ACC112 (cell line): ENCODE results near the gene R3HCC1L.

ENCODE experiments used
- H2AFZ ChIP-seq: fragments of 200-600 bp; sonication (generic); one replicate; pipeline ENCODE4 v1.6.0; 2017; ENCODE audit warnings: antibody characterized with exemption, low read length; ENCODE audit not compliant: unreplicated experiment
- H3K27ac ChIP-seq: fragments of 200-600 bp; sonication (generic); 2 replicates; pipeline ENCODE4 v1.5.1; 2014; ENCODE audit warnings: low read depth, mild to moderate bottlenecking, antibody characterized with exemption, low read length, moderate library complexity
- H3K27me3 ChIP-seq: fragments of 200-600 bp; sonication (generic); 2 replicates; pipeline ENCODE4 v1.6.1; 2014; ENCODE audit warnings: mild to moderate bottlenecking, antibody characterized with exemption, low read length, moderate library complexity, mixed read lengths; ENCODE audit not compliant: insufficient read depth
- H3K36me3 ChIP-seq: fragments of 200-600 bp; sonication (generic); 2 replicates; pipeline ENCODE4 v1.6.1; 2016; ENCODE audit warnings: mild to moderate bottlenecking, antibody characterized with exemption, low read length, moderate library complexity, mixed read lengths; ENCODE audit not compliant: insufficient read depth
- H3K4me1 ChIP-seq: fragments of 200-600 bp; sonication (generic); one replicate; pipeline ENCODE4 v1.6.1; 2016; ENCODE audit warnings: low read length, mixed read lengths; ENCODE audit not compliant: insufficient read depth, unreplicated experiment, control insufficient read depth
- H3K4me3 ChIP-seq: fragments of 200-600 bp; sonication (generic); 2 replicates; pipeline ENCODE4 v1.5.1; 2014; ENCODE audit warnings: mild to moderate bottlenecking, low read depth, low read length
- H3K79me2 ChIP-seq: fragments of 200-600 bp; sonication (generic); one replicate; pipeline ENCODE4 v1.6.0; 2016; ENCODE audit warnings: low read length; ENCODE audit not compliant: control insufficient read depth, unreplicated experiment, insufficient read depth

The R3HCC1L gene

GRCh38 chr10:98100476-98100875 is 34.0 kb upstream of the R3HCC1L start:
- Histone ChIP-seq H2AFZ (no peak overlapping the region), H3K27me3 (peaks cover 93% of the 10 kb centered on the region), H3K27ac (no peak overlapping the region), H3K4me1 (no peaks in the 10 kb centered on the region), H3K4me3 (no peak overlapping the region), H3K36me3 (no peaks in the 10 kb centered on the region), H3K79me2 (no peaks in the 10 kb centered on the region)

GRCh38 chr10:98101366-98101765 is 33.1 kb upstream of the R3HCC1L start:
- Histone ChIP-seq H3K27me3 (peaks cover 92% of the 10 kb centered on the region), H3K36me3 (no peaks in the 10 kb centered on the region), H3K79me2 (no peaks in the 10 kb centered on the region), H3K27ac (no peak overlapping the region), H3K4me3 (no peak overlapping the region), H3K4me1 (no peaks in the 10 kb centered on the region), H2AFZ (no peak overlapping the region)

- no peaks in the 10 kb centered on the region for H3K4me1 ChIP-seq
- H3K27me3 ChIP-seq: peaks cover 95% of the 10 kb centered on the region
- H3K27ac ChIP-seq: no peak overlapping the region
- H3K4me3 ChIP-seq: no peak overlapping the region
- H3K36me3 ChIP-seq: no peaks in the 10 kb centered on the region
- H2AFZ ChIP-seq: no peak overlapping the region
- H3K79me2 ChIP-seq: no peaks in the 10 kb centered on the region
Observed at GRCh38 chr10:98104125-98104524, 30.3 kb upstream of the R3HCC1L start.

- H3K4me1 ChIP-seq: no peaks in the 10 kb centered on the region
- H3K27me3 ChIP-seq: peaks cover 95% of the 10 kb centered on the region
- no peaks in the 10 kb centered on the region for H3K36me3 ChIP-seq
- no peak overlapping the region for H3K27ac ChIP-seq
- H3K4me3 ChIP-seq: no peak overlapping the region
- H3K79me2 ChIP-seq: no peaks in the 10 kb centered on the region
- H2AFZ ChIP-seq: no peak overlapping the region
Observed at GRCh38 chr10:98106531-98106930, 27.9 kb upstream of the R3HCC1L start.

GRCh38 chr10:98107644-98108430 is 26.6 kb upstream of the R3HCC1L start:
- Histone ChIP-seq H3K36me3 (no peaks in the 10 kb centered on the region), H3K4me1 (no peaks in the 10 kb centered on the region), H2AFZ (no peak overlapping the region), H3K79me2 (no peaks in the 10 kb centered on the region), H3K27me3 (peaks cover 93% of the 10 kb centered on the region), H3K4me3 (no peak overlapping the region), H3K27ac (no peak overlapping the region)

GRCh38 chr10:98110356-98110755 is 24.1 kb upstream of the R3HCC1L start:
- Histone ChIP-seq H3K4me1 (no peaks in the 10 kb centered on the region), H3K27ac (no peak overlapping the region), H3K27me3 (peaks cover 97% of the 10 kb centered on the region), H3K4me3 (no peak overlapping the region), H3K79me2 (no peaks in the 10 kb centered on the region), H3K36me3 (no peaks in the 10 kb centered on the region), H2AFZ (no peak overlapping the region)

GRCh38 chr10:98115031-98115787 is 19.2 kb upstream of the R3HCC1L start:
- Histone ChIP-seq H2AFZ (no peak overlapping the region), H3K36me3 (no peaks in the 10 kb centered on the region), H3K4me1 (no peaks in the 10 kb centered on the region), H3K27me3 (peaks cover 88% of the 10 kb centered on the region), H3K27ac (no peak overlapping the region), H3K79me2 (no peaks in the 10 kb centered on the region), H3K4me3 (no peak overlapping the region)

- H3K4me3 ChIP-seq: no peak overlapping the region
- no peaks in the 10 kb centered on the region for H3K36me3 ChIP-seq
- peaks cover 79% of the 10 kb centered on the region for H3K27me3 ChIP-seq
- H3K27ac ChIP-seq: no peak overlapping the region
- no peaks in the 10 kb centered on the region for H3K79me2 ChIP-seq
- no peaks in the 10 kb centered on the region for H3K4me1 ChIP-seq
- no peak overlapping the region for H2AFZ ChIP-seq
Observed at GRCh38 chr10:98119891-98120290, 14.6 kb upstream of the R3HCC1L start.

GRCh38 chr10:98125940-98126631 is 8.4 kb upstream of the R3HCC1L start:
- no peak overlapping the region for H3K27ac ChIP-seq
- no peaks in the 10 kb centered on the region for H3K79me2 ChIP-seq
- H2AFZ ChIP-seq: peak overlapping the region; percentile 22
- H3K27me3 ChIP-seq: peaks cover 48% of the 10 kb centered on the region
- no peak overlapping the region for H3K4me3 ChIP-seq
- peaks cover 4% of the 10 kb centered on the region for H3K4me1 ChIP-seq
- H3K36me3 ChIP-seq: no peaks in the 10 kb centered on the region

GRCh38 chr10:98128802-98129201 is 5.7 kb upstream of the R3HCC1L start:
- Histone ChIP-seq H3K4me1 (peaks cover 4% of the 10 kb centered on the region), H2AFZ (no peak overlapping the region), H3K4me3 (no peak overlapping the region), H3K36me3 (no peaks in the 10 kb centered on the region), H3K27me3 (peaks cover 24% of the 10 kb centered on the region), H3K79me2 (no peaks in the 10 kb centered on the region), H3K27ac (no peak overlapping the region)
